Panc1 (cell line): ENCODE data around the gene ZNF79.

Experiments used
- POLR2AphosphoS5 ChIP-seq: IDR thresholded peaks from 2 replicates; pipeline ENCODE4 v1.6.1; 2012; ENCODE audit warnings: mild to moderate bottlenecking, low read depth, low read length, moderate library complexity
- TCF7L2 ChIP-seq: IDR thresholded peaks from 2 replicates; pipeline ENCODE4 v1.6.1; 2011; ENCODE audit warnings: mild to moderate bottlenecking, low read depth, low read length, inconsistent platforms
- TF ChIP-seq, protein P1 (sequence below): fragments of 450-650 bp; IDR thresholded peaks from 2 replicates; pipeline ENCODE4 v1.5.1; 2017; ENCODE audit warnings: mild to moderate bottlenecking

GRCh38 chr9:127449332-127449966, 25.3 kb downstream of the ZNF79 start:
- TF ChIP-seq POLR2AphosphoS5 = no peak
- no peak for TF ChIP-seq TCF7L2
- TF ChIP-seq, protein P1, sequence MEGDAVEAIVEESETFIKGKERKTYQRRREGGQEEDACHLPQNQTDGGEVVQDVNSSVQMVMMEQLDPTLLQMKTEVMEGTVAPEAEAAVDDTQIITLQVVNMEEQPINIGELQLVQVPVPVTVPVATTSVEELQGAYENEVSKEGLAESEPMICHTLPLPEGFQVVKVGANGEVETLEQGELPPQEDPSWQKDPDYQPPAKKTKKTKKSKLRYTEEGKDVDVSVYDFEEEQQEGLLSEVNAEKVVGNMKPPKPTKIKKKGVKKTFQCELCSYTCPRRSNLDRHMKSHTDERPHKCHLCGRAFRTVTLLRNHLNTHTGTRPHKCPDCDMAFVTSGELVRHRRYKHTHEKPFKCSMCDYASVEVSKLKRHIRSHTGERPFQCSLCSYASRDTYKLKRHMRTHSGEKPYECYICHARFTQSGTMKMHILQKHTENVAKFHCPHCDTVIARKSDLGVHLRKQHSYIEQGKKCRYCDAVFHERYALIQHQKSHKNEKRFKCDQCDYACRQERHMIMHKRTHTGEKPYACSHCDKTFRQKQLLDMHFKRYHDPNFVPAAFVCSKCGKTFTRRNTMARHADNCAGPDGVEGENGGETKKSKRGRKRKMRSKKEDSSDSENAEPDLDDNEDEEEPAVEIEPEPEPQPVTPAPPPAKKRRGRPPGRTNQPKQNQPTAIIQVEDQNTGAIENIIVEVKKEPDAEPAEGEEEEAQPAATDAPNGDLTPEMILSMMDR = no peak
